ENCODE results near the gene ISCA2.

Gene ISCA2

DNA sequence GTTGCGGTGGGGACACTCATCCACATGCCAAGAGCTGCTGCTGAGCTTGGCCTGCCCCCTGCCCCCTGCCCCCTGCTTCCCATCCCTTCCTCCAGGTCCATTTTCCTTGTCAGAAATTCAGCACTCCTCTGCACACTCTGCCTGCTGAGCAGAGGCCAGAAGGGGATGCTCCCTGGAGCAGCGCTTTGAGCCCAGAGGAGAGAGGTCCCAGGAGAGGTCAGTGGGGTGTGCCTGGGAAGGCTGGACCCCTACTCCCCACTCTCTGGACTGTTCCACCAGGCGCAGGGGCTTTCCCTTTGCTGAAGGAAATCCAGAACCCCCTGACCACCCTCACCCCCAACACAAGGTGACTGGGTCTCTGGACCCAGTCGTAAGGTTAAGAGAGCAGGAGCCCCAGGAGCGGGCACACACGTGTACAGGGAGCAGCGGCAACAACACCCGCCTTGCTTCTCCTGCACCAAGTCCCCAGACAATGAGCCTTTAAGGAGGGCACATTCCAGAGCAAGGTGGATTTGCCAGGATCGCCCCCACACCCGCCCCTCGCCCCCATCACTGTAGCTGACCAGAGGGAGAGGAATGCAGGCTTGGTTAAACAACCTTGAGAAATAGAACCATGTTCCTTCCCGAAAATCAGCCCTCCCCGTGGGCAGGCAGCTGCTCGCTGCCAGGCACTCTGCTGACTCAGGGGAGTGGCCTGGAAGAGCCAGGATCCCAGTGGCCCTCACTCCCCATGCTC is 30.7 kb downstream of the ISCA2 start:
- DNase-seq (ENCODE audit: low spot score): no peak
- TF ChIP-seq, protein P1, sequence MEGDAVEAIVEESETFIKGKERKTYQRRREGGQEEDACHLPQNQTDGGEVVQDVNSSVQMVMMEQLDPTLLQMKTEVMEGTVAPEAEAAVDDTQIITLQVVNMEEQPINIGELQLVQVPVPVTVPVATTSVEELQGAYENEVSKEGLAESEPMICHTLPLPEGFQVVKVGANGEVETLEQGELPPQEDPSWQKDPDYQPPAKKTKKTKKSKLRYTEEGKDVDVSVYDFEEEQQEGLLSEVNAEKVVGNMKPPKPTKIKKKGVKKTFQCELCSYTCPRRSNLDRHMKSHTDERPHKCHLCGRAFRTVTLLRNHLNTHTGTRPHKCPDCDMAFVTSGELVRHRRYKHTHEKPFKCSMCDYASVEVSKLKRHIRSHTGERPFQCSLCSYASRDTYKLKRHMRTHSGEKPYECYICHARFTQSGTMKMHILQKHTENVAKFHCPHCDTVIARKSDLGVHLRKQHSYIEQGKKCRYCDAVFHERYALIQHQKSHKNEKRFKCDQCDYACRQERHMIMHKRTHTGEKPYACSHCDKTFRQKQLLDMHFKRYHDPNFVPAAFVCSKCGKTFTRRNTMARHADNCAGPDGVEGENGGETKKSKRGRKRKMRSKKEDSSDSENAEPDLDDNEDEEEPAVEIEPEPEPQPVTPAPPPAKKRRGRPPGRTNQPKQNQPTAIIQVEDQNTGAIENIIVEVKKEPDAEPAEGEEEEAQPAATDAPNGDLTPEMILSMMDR (IDR thresholded peaks at IDR 0.05; ENCODE audit: extremely low read depth, insufficient read depth, missing control alignments): no peak
- in situ Hi-C loops (cut with MboI; ENCODE audit: low pct_unique_long_range_greater_than_20kb, low sequenced_read_pairs, unreplicated experiment): no loop called here

DNA sequence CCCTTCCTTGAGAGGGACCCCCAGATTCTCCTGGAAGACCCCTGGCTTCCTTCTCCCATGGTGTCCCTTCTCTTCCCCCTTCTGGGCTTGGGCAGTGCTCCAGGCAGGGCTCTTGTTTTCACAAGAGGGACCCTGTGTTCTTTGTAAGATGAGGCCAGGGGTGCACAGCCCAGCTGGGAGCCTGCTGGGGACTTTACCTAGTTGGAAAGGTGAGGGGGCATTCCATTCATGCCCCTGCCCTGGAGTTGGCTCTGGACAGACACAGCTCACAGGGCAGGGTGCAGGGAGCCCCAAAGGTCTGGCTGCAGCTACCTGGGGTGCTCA is 31.2 kb downstream of the ISCA2 start:
- no peak for DNase-seq (ENCODE audit: low spot score)
- TF ChIP-seq, protein P1 (IDR thresholded peaks at IDR 0.05; ENCODE audit: extremely low read depth, insufficient read depth, missing control alignments): no peak
- in situ Hi-C loops (cut with MboI; ENCODE audit: low pct_unique_long_range_greater_than_20kb, low sequenced_read_pairs, unreplicated experiment): no loop called here

DNA sequence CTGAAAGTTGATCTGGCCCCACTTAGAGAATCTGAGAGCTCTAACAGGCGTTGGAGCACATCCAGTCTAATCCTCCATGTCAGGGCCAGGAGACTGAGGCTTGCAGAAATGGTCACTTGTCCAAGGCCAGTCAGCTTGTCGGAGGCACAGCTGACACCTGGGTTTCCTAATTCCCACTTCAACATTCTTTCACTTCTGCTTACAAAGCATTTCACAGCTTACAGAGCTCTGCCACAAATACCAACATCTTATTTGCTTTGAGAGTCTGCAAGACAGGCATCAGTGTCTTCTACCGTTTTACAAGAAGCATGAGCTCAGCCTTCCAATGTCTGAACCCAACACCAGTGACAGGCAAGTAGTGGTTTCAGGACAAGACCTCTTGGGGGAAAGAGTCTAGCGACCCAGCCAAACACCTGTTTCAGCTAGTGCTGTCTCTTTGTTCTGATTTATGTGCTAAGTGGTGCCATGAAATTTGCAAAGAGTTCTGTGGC is 31.8 kb downstream of the ISCA2 start:
- peak; percentile 37 for DNase-seq (ENCODE audit: low spot score)
- TF ChIP-seq, protein P1 (IDR thresholded peaks at IDR 0.05; ENCODE audit: extremely low read depth, insufficient read depth, missing control alignments): no peak
- in situ Hi-C loops (cut with MboI; ENCODE audit: low pct_unique_long_range_greater_than_20kb, low sequenced_read_pairs, unreplicated experiment): no loop called here

DNA sequence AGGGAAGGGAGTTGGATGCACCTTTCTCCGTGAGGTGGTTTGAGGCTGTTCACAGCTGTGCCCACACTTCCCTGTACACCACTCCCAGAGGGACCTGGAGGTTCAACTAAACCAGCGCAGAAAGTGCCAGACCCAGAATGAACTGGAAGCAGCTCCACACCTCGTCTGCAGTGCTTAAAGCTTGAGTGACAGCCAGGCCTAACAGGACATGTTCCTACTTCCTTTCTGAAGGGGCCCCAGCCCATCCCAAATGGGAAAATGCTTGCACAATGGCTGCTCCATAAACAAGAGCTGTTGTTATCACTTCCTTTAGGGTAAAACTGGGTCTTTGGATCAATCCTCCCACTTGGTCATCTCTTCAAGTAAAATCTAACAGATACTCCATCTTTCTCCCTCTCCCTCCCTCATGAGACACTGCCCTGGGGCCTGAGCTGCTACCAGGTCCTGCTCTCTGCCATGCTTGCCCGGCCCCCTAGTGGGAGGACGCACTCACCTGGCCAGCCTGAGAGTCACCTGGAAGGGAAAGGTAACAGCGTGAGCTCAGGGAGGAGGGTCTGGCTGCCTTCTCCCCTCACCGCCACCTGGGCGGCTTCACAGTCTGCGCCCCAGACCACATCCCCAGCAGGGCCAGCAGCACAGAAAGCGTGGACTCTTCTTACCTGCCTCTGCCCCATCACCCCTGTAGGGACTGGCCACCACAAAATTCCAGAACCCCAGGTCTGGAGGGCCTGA is 33.5 kb downstream of the ISCA2 start:
- TF ChIP-seq, protein P1 (IDR thresholded peaks at IDR 0.05; ENCODE audit: extremely low read depth, insufficient read depth, missing control alignments): no peak
- in situ Hi-C loops (cut with MboI; ENCODE audit: low pct_unique_long_range_greater_than_20kb, low sequenced_read_pairs, unreplicated experiment): no loop called here
- DNase-seq (ENCODE audit: low spot score): no peak

DNA sequence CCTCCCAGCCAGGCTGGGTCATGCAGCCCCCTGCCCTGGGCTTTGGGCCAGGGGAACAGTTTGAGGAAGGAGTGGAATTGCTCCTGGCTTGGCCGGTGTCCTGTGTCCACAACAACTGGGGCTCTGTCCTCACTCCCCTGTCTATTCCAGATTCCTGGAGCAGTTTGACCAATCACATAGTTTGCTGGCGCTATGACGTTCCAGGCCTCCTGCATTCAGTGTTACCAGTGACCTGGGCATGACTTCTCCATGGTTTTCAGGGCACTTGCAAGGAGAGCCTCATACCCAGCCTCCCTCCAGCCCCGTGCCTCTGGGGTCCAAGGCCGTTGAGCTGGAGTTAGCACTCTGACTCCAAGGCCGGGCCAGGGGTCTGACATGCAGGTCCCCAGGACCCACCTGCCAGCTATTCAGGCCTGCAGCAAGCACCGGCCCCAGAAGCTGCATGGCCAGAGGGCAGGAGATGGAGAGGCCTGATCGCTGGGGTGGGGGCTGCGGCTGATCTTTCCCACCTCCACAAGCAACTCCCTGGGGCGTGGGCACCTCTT is 34.2 kb downstream of the ISCA2 start:
- in situ Hi-C loops (cut with MboI; ENCODE audit: low pct_unique_long_range_greater_than_20kb, low sequenced_read_pairs, unreplicated experiment): no loop called here
- TF ChIP-seq, protein P1 (IDR thresholded peaks at IDR 0.05; ENCODE audit: extremely low read depth, insufficient read depth, missing control alignments): no peak
- DNase-seq (ENCODE audit: low spot score): no peak

DNA sequence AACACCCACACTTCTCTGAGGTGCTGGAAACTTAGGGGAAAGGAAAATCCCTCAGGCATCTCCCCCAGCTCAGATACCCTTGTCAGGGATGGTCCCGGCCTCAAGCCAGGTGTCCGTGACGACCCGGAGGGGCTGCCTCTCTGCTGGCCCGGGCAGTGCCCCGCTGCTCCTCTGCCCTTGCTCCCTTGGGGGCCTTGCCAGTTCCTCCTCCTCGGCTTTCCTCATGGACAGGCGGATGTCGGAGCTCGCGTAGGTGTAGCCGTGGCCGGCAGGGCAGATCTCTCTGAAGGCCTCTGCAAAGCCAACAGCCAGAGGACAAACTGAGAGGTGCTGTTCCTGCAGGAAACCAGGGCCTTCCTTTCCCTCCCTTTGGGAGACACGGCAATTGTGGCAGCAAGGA is 34.8 kb downstream of the ISCA2 start:
- no peak for DNase-seq (ENCODE audit: low spot score)
- in situ Hi-C loops (cut with MboI; ENCODE audit: low pct_unique_long_range_greater_than_20kb, low sequenced_read_pairs, unreplicated experiment): no loop called here
- TF ChIP-seq, protein P1 (IDR thresholded peaks at IDR 0.05; ENCODE audit: extremely low read depth, insufficient read depth, missing control alignments): no peak
